BLaER1 treated with 17β-estradiol and CSF1 and Interleukin-3, amounts not matched to agents 10 nM and 100 nM (cell line): ENCODE results near the gene TMEM253.

Experiments
- H3K27ac ChIP-seq, 11 experiments: shearing (Covaris generic); formaldehyde crosslinking; 2 replicates each; pipeline ENCODE4 v1.8.1; 2022
- H3K27me3 ChIP-seq, 11 experiments: shearing (Covaris generic); formaldehyde crosslinking; 2 replicates each; pipeline ENCODE4 v1.8.1; 2022
- H3K36me3 ChIP-seq, 11 experiments: shearing (Covaris generic); formaldehyde crosslinking; 2 replicates each; pipeline ENCODE4 v1.8.1; 2022
- H3K4me1 ChIP-seq, 10 experiments: shearing (Covaris generic); formaldehyde crosslinking; 2 replicates each; pipeline ENCODE4 v1.8.1; 2022
- H3K4me2 ChIP-seq, 11 experiments: shearing (Covaris generic); formaldehyde crosslinking; 2 replicates each; pipeline ENCODE4 v1.8.1; 2022
- H3K4me3 ChIP-seq, 10 experiments: shearing (Covaris generic); formaldehyde crosslinking; 2 replicates each; pipeline ENCODE4 v1.8.1; 2022
- H3K9ac ChIP-seq, 11 experiments: shearing (Covaris generic); formaldehyde crosslinking; 2 replicates each; pipeline ENCODE4 v1.8.1; 2022
- H3K9me3 ChIP-seq, 11 experiments: shearing (Covaris generic); formaldehyde crosslinking; replicated peaks in 1 of 11; 2 replicates each; pipeline ENCODE4 v1.8.1; 2022
- H4K20me1 ChIP-seq, 11 experiments: shearing (Covaris generic); formaldehyde crosslinking; 2 replicates each; pipeline ENCODE4 v1.8.1; 2022
- Cebpa-rat ChIP-seq, 11 experiments: shearing (Covaris generic); IDR thresholded peaks; 2 replicates each; pipeline ENCODE4 v1.8.1; 2022

Gene TMEM253

GRCh38 chr14:21084396-21084795 is 16.5 kb upstream of the TMEM253 start:
- peaks cover 0 to 47% (median 8%) of the 10 kb centered on the region in 11 experiments; a peak in 13 of 22 replicates for H4K20me1 ChIP-seq
- H3K9ac ChIP-seq = no peak overlapping the region
- no peak for TF ChIP-seq Cebpa-rat (IDR thresholded peaks at IDR 0.05)
- no peak overlapping the region for H3K27ac ChIP-seq
- H3K4me2 ChIP-seq = 0 out of 22 replicates have a peak overlapping the region, but pooled peaks of 1 of the 11 experiments have one; percentile 9
- no peak overlapping the region for H3K4me3 ChIP-seq
- H3K4me1 ChIP-seq = peaks cover 12 to 54% (median 41%) of the 10 kb centered on the region in 10 experiments
- peaks cover 33 to 95% (median 70%) of the 10 kb centered on the region in 11 experiments for H3K36me3 ChIP-seq
- H3K9me3 ChIP-seq = no peaks in the 10 kb centered on the region
- H3K27me3 ChIP-seq = no peaks in the 10 kb centered on the region

DNA sequence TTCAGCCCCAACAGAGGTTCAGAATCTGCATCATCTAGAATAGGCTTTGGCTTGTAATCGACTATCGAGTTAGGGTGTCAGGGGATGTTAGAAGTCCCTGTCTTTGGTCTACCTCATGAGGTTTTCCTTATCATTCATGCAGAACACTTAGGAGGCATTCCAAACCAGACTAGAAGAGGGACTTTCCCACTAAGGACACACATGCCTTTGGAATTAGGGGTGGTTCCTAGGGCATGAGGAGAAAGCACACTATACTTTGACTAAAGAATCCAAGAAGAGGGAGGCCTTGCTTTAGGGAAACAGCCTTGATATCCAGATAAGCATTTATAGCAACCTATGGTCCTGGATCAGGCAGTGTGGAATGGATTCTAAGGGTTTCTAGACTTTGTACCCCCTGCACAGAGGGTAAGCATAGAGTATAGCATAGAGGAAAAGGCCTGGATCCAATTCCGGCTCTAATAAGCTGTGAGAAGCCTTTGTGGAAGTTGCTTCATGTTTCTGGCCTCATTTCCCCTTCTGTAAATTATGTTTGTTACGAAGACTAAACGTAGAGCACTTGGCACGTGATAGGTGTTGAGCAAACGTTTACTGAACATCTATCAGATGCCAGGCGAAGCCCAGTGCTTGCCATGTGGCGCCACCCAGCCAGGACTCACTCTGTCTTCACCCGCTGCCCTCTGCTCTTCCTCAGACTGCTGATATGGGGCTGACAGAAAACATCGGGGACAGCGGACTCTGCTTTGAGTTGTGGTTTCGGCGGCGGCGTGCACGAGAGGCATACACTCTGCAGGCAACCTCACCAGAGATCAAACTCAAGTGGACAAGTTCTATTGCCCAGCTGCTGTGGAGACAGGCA is 15.6 kb upstream of the TMEM253 start:
- no peak overlapping the region for H3K4me3 ChIP-seq
- H4K20me1 ChIP-seq = peaks cover 0 to 54% (median 10%) of the 10 kb centered on the region in 11 experiments; a peak in 13 of 22 replicates
- H3K27me3 ChIP-seq = no peaks in the 10 kb centered on the region
- peaks cover 12 to 58% (median 39%) of the 10 kb centered on the region in 10 experiments for H3K4me1 ChIP-seq
- H3K36me3 ChIP-seq = peaks cover 33 to 95% (median 68%) of the 10 kb centered on the region in 11 experiments
- H3K27ac ChIP-seq = peak overlapping the region in 2 of 11 experiments; percentile 18 to 84; a peak in 2 of 22 replicates
- peak overlapping the region in 2 of 11 experiments; percentile 1 to 9; a peak in 1 of 22 replicates for H3K4me2 ChIP-seq
- TF ChIP-seq Cebpa-rat (IDR thresholded peaks at IDR 0.05) = no peak
- no peak overlapping the region for H3K9ac ChIP-seq
- no peaks in the 10 kb centered on the region for H3K9me3 ChIP-seq

GRCh38 chr14:21086908-21087293 is 14.0 kb upstream of the TMEM253 start:
- H3K4me3 ChIP-seq = no peak overlapping the region; a peak in 2 of 20 replicates
- no peaks in the 10 kb centered on the region for H3K9me3 ChIP-seq
- peak overlapping the region in 4 of 11 experiments; percentile 28 to 57 (median 36); a peak in 4 of 22 replicates for H3K9ac ChIP-seq
- TF ChIP-seq Cebpa-rat (IDR thresholded peaks at IDR 0.05) = no peak
- peak overlapping the region in 10 of 11 experiments; percentile 17 to 84 (median 61); a peak in 13 of 22 replicates for H3K27ac ChIP-seq
- peaks cover 37 to 95% (median 78%) of the 10 kb centered on the region in 11 experiments for H3K36me3 ChIP-seq
- peak overlapping the region; percentile 39 to 88 (median 73); a peak in 21 of 22 replicates for H3K4me2 ChIP-seq
- H3K27me3 ChIP-seq = no peaks in the 10 kb centered on the region
- peaks cover 15 to 73% (median 46%) of the 10 kb centered on the region in 10 experiments for H3K4me1 ChIP-seq
- peaks cover 0 to 60% (median 15%) of the 10 kb centered on the region in 11 experiments; a peak in 13 of 22 replicates for H4K20me1 ChIP-seq

DNA sequence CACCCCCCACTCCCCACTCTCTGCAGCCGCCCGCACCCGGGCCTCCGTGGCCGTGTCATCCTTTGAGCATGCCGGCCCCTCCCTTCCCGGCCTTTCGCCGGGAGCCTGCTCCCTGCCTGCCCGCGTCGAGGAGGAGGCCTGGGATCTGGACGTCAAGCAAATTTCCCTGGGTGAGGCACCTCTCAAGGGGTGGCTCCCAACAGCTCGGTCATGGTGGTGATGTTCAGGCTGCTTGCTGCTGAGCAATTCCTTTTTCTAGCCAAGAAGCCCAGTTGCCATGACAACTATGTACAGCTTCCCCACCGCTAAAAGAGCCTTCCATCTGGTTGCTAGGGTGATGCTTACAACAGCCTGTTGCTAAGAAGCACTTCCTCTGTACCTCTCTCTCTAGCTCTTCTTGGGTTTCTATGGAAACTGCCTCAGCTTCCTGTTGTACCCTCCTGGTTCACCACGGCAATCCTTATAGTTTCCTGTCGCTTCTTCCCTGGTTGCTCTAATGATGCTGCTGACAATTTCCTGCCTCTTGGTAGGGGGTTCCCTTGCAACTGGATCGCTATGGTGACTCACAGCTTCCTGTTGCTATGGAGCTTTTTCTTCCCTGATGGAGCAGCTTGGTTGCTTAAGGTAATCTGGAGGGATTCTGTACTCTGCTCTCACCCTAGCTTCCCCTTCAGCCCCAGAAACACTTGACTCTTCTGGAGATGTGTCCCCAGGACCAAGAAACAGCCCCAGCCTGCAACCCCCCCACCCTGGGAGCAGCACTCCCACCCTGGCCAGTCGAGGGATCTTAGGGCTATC is 13.4 kb upstream of the TMEM253 start:
- Histone ChIP-seq H3K4me2 (peak overlapping the region; percentile 39 to 88 (median 73); a peak in 21 of 22 replicates), H3K4me1 (peaks cover 20 to 78% (median 51%) of the 10 kb centered on the region in 10 experiments), H3K9me3 (no peaks in the 10 kb centered on the region), H3K9ac (peak overlapping the region in 4 of 11 experiments; percentile 28 to 57 (median 38); a peak in 4 of 22 replicates), H3K27me3 (no peaks in the 10 kb centered on the region), H4K20me1 (peaks cover 0 to 63% (median 18%) of the 10 kb centered on the region in 11 experiments; a peak in 13 of 22 replicates), H3K36me3 (peaks cover 31 to 92% (median 74%) of the 10 kb centered on the region in 11 experiments), H3K4me3 (no peak overlapping the region; a peak in 2 of 20 replicates), H3K27ac (peak overlapping the region in 10 of 11 experiments; percentile 17 to 84 (median 61); a peak in 13 of 22 replicates)
- TF ChIP-seq Cebpa-rat (IDR thresholded peaks at IDR 0.05) = no peak; a peak in 1 of 22 replicates

DNA sequence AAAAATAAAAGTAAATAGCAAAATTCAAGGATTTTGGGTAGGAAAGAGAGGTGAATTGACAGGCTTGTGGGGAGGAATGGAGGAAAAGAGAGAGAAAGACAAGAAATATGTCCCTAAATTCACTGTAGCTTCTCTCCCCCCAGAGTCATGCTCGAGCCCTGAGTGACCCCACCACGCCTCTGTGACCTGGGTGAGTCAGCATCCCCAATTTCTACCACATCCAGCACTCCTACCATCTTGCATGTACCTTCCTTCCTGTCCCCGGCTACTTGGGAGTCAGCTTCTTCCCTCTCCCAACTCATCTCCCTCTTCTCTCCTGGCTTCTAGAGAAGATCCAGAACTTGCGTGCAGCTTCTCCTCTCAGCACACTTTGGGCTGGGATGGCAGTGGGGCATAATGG is 12.2 kb upstream of the TMEM253 start:
- Histone ChIP-seq H3K4me3 (no peak overlapping the region), H3K9me3 (no peaks in the 10 kb centered on the region), H3K27me3 (no peaks in the 10 kb centered on the region), H4K20me1 (peaks cover 5 to 75% (median 29%) of the 10 kb centered on the region in 11 experiments; a peak in 15 of 22 replicates), H3K27ac (peak overlapping the region in 6 of 11 experiments; percentile 8 to 84 (median 23); a peak in 7 of 22 replicates), H3K4me2 (peak overlapping the region in 8 of 11 experiments; percentile 37 to 61 (median 46); a peak in 10 of 22 replicates), H3K9ac (peak overlapping the region in 1 of 11 experiments; percentile 20; a peak in 2 of 22 replicates), H3K4me1 (peaks cover 20 to 85% (median 61%) of the 10 kb centered on the region in 10 experiments), H3K36me3 (peaks cover 33 to 88% (median 69%) of the 10 kb centered on the region in 11 experiments)
- TF ChIP-seq Cebpa-rat (IDR thresholded peaks at IDR 0.05) = no peak

DNA sequence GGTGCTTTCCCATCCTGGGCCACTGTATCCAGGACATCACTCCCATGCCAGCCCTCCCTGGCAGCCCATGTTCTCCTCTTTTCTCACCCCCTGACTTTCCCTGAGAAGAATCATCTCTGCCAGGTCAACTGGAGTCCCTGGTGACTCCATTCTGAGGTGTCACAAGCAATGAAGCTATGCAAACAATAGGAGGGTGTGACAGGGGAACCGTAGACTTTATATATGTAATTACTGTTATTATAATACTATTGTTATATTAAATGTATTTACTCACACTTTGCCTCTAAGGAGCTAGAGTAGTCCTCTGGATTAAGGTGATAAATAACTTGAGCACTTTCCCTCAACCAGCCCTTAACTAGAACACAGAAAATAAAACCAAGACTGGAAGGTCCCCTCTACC is 11.6 kb upstream of the TMEM253 start:
- Histone ChIP-seq H3K4me2 (0 out of 22 replicates have a peak overlapping the region, but pooled peaks of 4 of the 11 experiments have one; percentile 40 to 57 (median 46)), H3K9ac (peak overlapping the region in 2 of 11 experiments; percentile 7 to 20; a peak in 1 of 22 replicates), H3K4me1 (peaks cover 20 to 90% (median 66%) of the 10 kb centered on the region in 10 experiments), H3K36me3 (peaks cover 27 to 82% (median 64%) of the 10 kb centered on the region in 11 experiments), H3K9me3 (no peaks in the 10 kb centered on the region), H3K27ac (peak overlapping the region in 6 of 11 experiments; percentile 8 to 84 (median 23); a peak in 9 of 22 replicates), H3K27me3 (no peaks in the 10 kb centered on the region), H3K4me3 (no peak overlapping the region), H4K20me1 (peaks cover 5 to 81% (median 35%) of the 10 kb centered on the region in 11 experiments; a peak in 15 of 22 replicates)
- no peak for TF ChIP-seq Cebpa-rat (IDR thresholded peaks at IDR 0.05)

GRCh38 chr14:21089877-21090193 is 11.0 kb upstream of the TMEM253 start:
- no peaks in the 10 kb centered on the region for H3K27me3 ChIP-seq
- no peak for TF ChIP-seq Cebpa-rat (IDR thresholded peaks at IDR 0.05)
- H4K20me1 ChIP-seq = peaks cover 5 to 80% (median 40%) of the 10 kb centered on the region in 11 experiments; a peak in 15 of 22 replicates
- H3K4me1 ChIP-seq = peaks cover 20 to 86% (median 69%) of the 10 kb centered on the region in 10 experiments
- no peak overlapping the region for H3K4me2 ChIP-seq
- peak overlapping the region in 3 of 11 experiments; percentile 11 to 84 (median 31); a peak in 5 of 22 replicates for H3K27ac ChIP-seq
- H3K36me3 ChIP-seq = peaks cover 22 to 76% (median 58%) of the 10 kb centered on the region in 11 experiments
- H3K4me3 ChIP-seq = no peak overlapping the region
- H3K9ac ChIP-seq = no peak overlapping the region
- H3K9me3 ChIP-seq = no peaks in the 10 kb centered on the region
